ENCODE results near the gene TMSB15B.

GRCh38 chrX:103932133-103932532, 30.3 kb upstream of the TMSB15B start:
- TF ChIP-seq POLR2A (IDR thresholded peaks at IDR 0.05): no peak
- no peak for TF ChIP-seq CTCF (IDR thresholded peaks at IDR 0.05 in 8 of 11, conservative IDR thresholded peaks at IDR 0.05 in 3 of 11)
- TF ChIP-seq POLR2AphosphoS5 (IDR thresholded peaks at IDR 0.05): no peak
